Muscle layer of duodenum (tissue), 2 donors: ENCODE data around the gene PCSK9.

ENCODE experiments used
- H3K27ac ChIP-seq: one replicate; pipeline ENCODE4 v1.7.0; 2013; ENCODE audit warnings: mild to moderate bottlenecking, low read length
- H3K27me3 ChIP-seq: one replicate; pipeline ENCODE4 v1.7.0; 2013; ENCODE audit warnings: low read depth, mild to moderate bottlenecking, control low read depth, low read length
- H3K36me3 ChIP-seq, 2 donors: one replicate each; pipeline ENCODE4 v1.7.0; 2013; ENCODE audit warnings: low read length in 2 of 2, control low read depth in 1 of 2, mild to moderate bottlenecking in 1 of 2; ENCODE audit not compliant: insufficient read depth in 2 of 2, control insufficient read depth in 1 of 2
- H3K4me1 ChIP-seq, 2 donors: one replicate each; pipeline ENCODE4 v1.7.0; 2013; ENCODE audit warnings: low read length in 2 of 2, mild to moderate bottlenecking in 2 of 2, control low read depth in 1 of 2, moderate library complexity in 1 of 2; ENCODE audit not compliant: insufficient read depth in 2 of 2, control insufficient read depth in 1 of 2
- H3K4me3 ChIP-seq, 2 donors: one replicate each; pipeline ENCODE4 v1.7.0; 2013; ENCODE audit warnings: low read length in 2 of 2, low read depth in 1 of 2, mild to moderate bottlenecking in 1 of 2
- H3K9me3 ChIP-seq, 2 donors: one replicate each; pipeline ENCODE4 v1.7.0; 2013; ENCODE audit warnings: low read length in 2 of 2, control low read depth in 1 of 2, mild to moderate bottlenecking in 1 of 2; ENCODE audit not compliant: control insufficient read depth in 1 of 2
- donor health status: healthy.

PCSK9 gene

GRCh38 chr1:55062801-55063576, 23.6 kb downstream of the PCSK9 start:
- H3K27me3 ChIP-seq, result no peaks in the 10 kb centered on the region
- H3K9me3 ChIP-seq, result no peaks in the 10 kb centered on the region
- no peak overlapping the region for H3K27ac ChIP-seq
- H3K36me3 ChIP-seq, result peaks cover 15% of the 10 kb centered on the region in 2 donors
- peaks cover 0 to 32% of the 10 kb centered on the region in 2 donors for H3K4me1 ChIP-seq
- no peak overlapping the region for H3K4me3 ChIP-seq

GRCh38 chr1:55063577-55063942, 24.2 kb downstream of the PCSK9 start:
- Histone ChIP-seq H3K27ac (no peak overlapping the region), H3K4me3 (no peak overlapping the region), H3K4me1 (peaks cover 0 to 32% of the 10 kb centered on the region in 2 donors), H3K9me3 (no peaks in the 10 kb centered on the region), H3K27me3 (no peaks in the 10 kb centered on the region), H3K36me3 (peaks cover 20% of the 10 kb centered on the region in 2 donors)

GRCh38 chr1:55064071-55064581, 24.8 kb downstream of the PCSK9 start:
- Histone ChIP-seq H3K27me3 (no peaks in the 10 kb centered on the region), H3K4me1 (peaks cover 0 to 32% of the 10 kb centered on the region in 2 donors), H3K36me3 (peaks cover 25 to 26% of the 10 kb centered on the region in 2 donors), H3K4me3 (no peak overlapping the region), H3K27ac (peak overlapping the region; percentile 28), H3K9me3 (no peaks in the 10 kb centered on the region)

GRCh38 chr1:55064861-55065263, 25.5 kb downstream of the PCSK9 start:
- Histone ChIP-seq H3K9me3 (no peaks in the 10 kb centered on the region), H3K27me3 (no peaks in the 10 kb centered on the region), H3K27ac (peak overlapping the region; percentile 28), H3K36me3 (peaks cover 28 to 30% of the 10 kb centered on the region in 2 donors), H3K4me1 (peaks cover 0 to 32% of the 10 kb centered on the region in 2 donors), H3K4me3 (no peak overlapping the region)

- Histone ChIP-seq H3K4me1 (peaks cover 0 to 29% of the 10 kb centered on the region in 2 donors), H3K36me3 (peaks cover 33 to 34% of the 10 kb centered on the region in 2 donors), H3K27ac (no peak overlapping the region), H3K4me3 (no peak overlapping the region), H3K9me3 (no peaks in the 10 kb centered on the region), H3K27me3 (no peaks in the 10 kb centered on the region)
Observed at GRCh38 chr1:55065648-55066047, 26.3 kb downstream of the PCSK9 start.

GRCh38 chr1:55067022-55067778, 27.9 kb downstream of the PCSK9 start:
- H3K9me3 ChIP-seq, result no peaks in the 10 kb centered on the region
- H3K36me3 ChIP-seq, result peaks cover 48 to 50% of the 10 kb centered on the region in 2 donors
- no peak overlapping the region for H3K4me3 ChIP-seq
- H3K27me3 ChIP-seq, result no peaks in the 10 kb centered on the region
- H3K4me1 ChIP-seq, result peaks cover 0 to 17% of the 10 kb centered on the region in 2 donors
- H3K27ac ChIP-seq, result no peak overlapping the region

- no peaks in the 10 kb centered on the region for H3K9me3 ChIP-seq
- H3K27me3 ChIP-seq, result no peaks in the 10 kb centered on the region
- no peak overlapping the region for H3K27ac ChIP-seq
- H3K4me3 ChIP-seq, result no peak overlapping the region
- H3K4me1 ChIP-seq, result peaks cover 0 to 17% of the 10 kb centered on the region in 2 donors
- H3K36me3 ChIP-seq, result peaks cover 55 to 57% of the 10 kb centered on the region in 2 donors
Observed at GRCh38 chr1:55067914-55068313, 28.6 kb downstream of the PCSK9 start.

GRCh38 chr1:55068638-55069037, 29.3 kb downstream of the PCSK9 start:
- Histone ChIP-seq H3K36me3 (peaks cover 62 to 64% of the 10 kb centered on the region in 2 donors), H3K27ac (no peak overlapping the region), H3K27me3 (no peaks in the 10 kb centered on the region), H3K4me3 (no peak overlapping the region), H3K4me1 (peaks cover 0 to 17% of the 10 kb centered on the region in 2 donors), H3K9me3 (no peaks in the 10 kb centered on the region)

- no peak overlapping the region for H3K4me3 ChIP-seq
- no peaks in the 10 kb centered on the region for H3K27me3 ChIP-seq
- H3K4me1 ChIP-seq, result peaks cover 0 to 13% of the 10 kb centered on the region in 2 donors
- H3K9me3 ChIP-seq, result no peaks in the 10 kb centered on the region
- peaks cover 64 to 67% of the 10 kb centered on the region in 2 donors for H3K36me3 ChIP-seq
- H3K27ac ChIP-seq, result no peak overlapping the region
Observed at GRCh38 chr1:55069280-55069679, 29.9 kb downstream of the PCSK9 start.

- Histone ChIP-seq H3K27ac (no peak overlapping the region), H3K9me3 (no peaks in the 10 kb centered on the region), H3K36me3 (peaks cover 74 to 75% of the 10 kb centered on the region in 2 donors), H3K4me3 (no peak overlapping the region), H3K4me1 (peaks cover 0 to under 1% of the 10 kb centered on the region in 2 donors), H3K27me3 (no peaks in the 10 kb centered on the region)
Observed at GRCh38 chr1:55070293-55071164, 31.2 kb downstream of the PCSK9 start.
